Neuronal stem cell (in vitro differentiated cells): Measurements from ENCODE around the gene GUCY1A1.
"Not testable (repeated sequence)": the region's sequence is repeated elsewhere in the genome, so short reads cannot be mapped to it uniquely, and the experiment has no call there.

Experiments used
- DNase-seq: peaks from one replicate; pipeline ENCODE4 v3.0.0-alpha.2; 2013; ENCODE audit warnings: low spot score
- H2AFZ ChIP-seq: one replicate; pipeline ENCODE4 v1.6.1; 2013; ENCODE audit warnings: mild to moderate bottlenecking, low read length, inconsistent platforms
- H2AK5ac ChIP-seq: 2 replicates; pipeline ENCODE4 v1.6.1; 2013; ENCODE audit warnings: low read depth, mild to moderate bottlenecking, inconsistent platforms, low read length, moderate library complexity, mixed read lengths
- H2BK120ac ChIP-seq: 2 replicates; pipeline ENCODE4 v1.6.1; 2013; ENCODE audit warnings: low read depth, mild to moderate bottlenecking, inconsistent platforms, low read length, moderate library complexity, mixed read lengths
- H2BK12ac ChIP-seq: one replicate; pipeline ENCODE4 v1.6.1; 2013; ENCODE audit warnings: low read length, inconsistent platforms
- H2BK15ac ChIP-seq: 2 replicates; pipeline ENCODE4 v1.6.1; 2013; ENCODE audit warnings: mild to moderate bottlenecking, low read length, inconsistent platforms, mixed read lengths
- H2BK5ac ChIP-seq: one replicate; pipeline ENCODE4 v1.6.1; 2013; ENCODE audit warnings: inconsistent platforms, mild to moderate bottlenecking, low read length, moderate library complexity
- H3K14ac ChIP-seq: one replicate; pipeline ENCODE4 v1.6.1; 2013; ENCODE audit warnings: low read length, inconsistent platforms
- H3K18ac ChIP-seq: 2 replicates; pipeline ENCODE4 v1.6.1; 2013; ENCODE audit warnings: low read length, inconsistent platforms
- H3K23ac ChIP-seq: 2 replicates; pipeline ENCODE4 v1.6.1; 2013; ENCODE audit warnings: low read depth, mild to moderate bottlenecking, mixed read lengths, low read length, inconsistent platforms; ENCODE audit not compliant: poor library complexity
- H3K27ac ChIP-seq: replicated peaks from 3 replicates; pipeline ENCODE4 v1.5.1; 2013; ENCODE audit warnings: low read length, inconsistent platforms
- H3K27me3 ChIP-seq, 3 experiments: 2 replicates each; pipeline ENCODE4 v1.6.1; 2013; ENCODE audit warnings: low read length in 3 of 3, mild to moderate bottlenecking in 2 of 3, inconsistent platforms in 1 of 3, low read depth in 1 of 3, mixed read lengths in 1 of 3, moderate library complexity in 1 of 3; ENCODE audit not compliant: control insufficient read depth in 3 of 3, insufficient read depth in 3 of 3
- H3K36me3 ChIP-seq, 2 donors: replicated peaks in 1 of 2; 2 replicates each; pipeline ENCODE4 v1.6.1; 2013; ENCODE audit warnings: low read length in 2 of 2; ENCODE audit not compliant: control insufficient read depth in 2 of 2, insufficient read depth in 2 of 2
- H3K4ac ChIP-seq: 2 replicates; pipeline ENCODE4 v1.6.1; 2013; ENCODE audit warnings: inconsistent platforms, mild to moderate bottlenecking, low read length, moderate library complexity
- H3K4me1 ChIP-seq, 2 donors: 1 replicate in 1 of 2; 2 replicates in 1 of 2; pipeline ENCODE4 v1.6.1; 2013; ENCODE audit warnings: low read length in 2 of 2, low read depth in 1 of 2; ENCODE audit not compliant: control insufficient read depth in 2 of 2, insufficient read depth in 1 of 2
- H3K4me2 ChIP-seq: one replicate; pipeline ENCODE4 v1.6.1; 2013; ENCODE audit warnings: mild to moderate bottlenecking, low read length, inconsistent platforms; ENCODE audit not compliant: insufficient read depth, poor library complexity, severe bottlenecking
- H3K4me3 ChIP-seq, 2 donors: 2 replicates each; pipeline ENCODE4 v1.5.1; 2013; ENCODE audit warnings: low read length in 2 of 2, mild to moderate bottlenecking in 2 of 2, inconsistent platforms in 1 of 2, moderate library complexity in 1 of 2
- H3K79me1 ChIP-seq: one replicate; pipeline ENCODE4 v1.6.1; 2013; ENCODE audit warnings: low read depth, mild to moderate bottlenecking, inconsistent platforms, low read length, moderate library complexity
- H3K9ac ChIP-seq: one replicate; pipeline ENCODE4 v1.6.1; 2013; ENCODE audit warnings: mild to moderate bottlenecking, low read depth, low read length, inconsistent platforms; ENCODE audit not compliant: poor library complexity
- H3K9me3 ChIP-seq, 2 donors: replicated peaks in 1 of 2; 2 replicates each; pipeline versions ENCODE3 to v1.6.1; 2013; ENCODE audit warnings: low read length in 2 of 2, mild to moderate bottlenecking in 2 of 2, inconsistent platforms in 1 of 2, low read depth in 1 of 2, mixed read lengths in 1 of 2, moderate library complexity in 1 of 2; ENCODE audit not compliant: control insufficient read depth in 2 of 2, insufficient read depth in 1 of 2
- H4K8ac ChIP-seq: one replicate; pipeline ENCODE4 v1.6.1; 2013; ENCODE audit warnings: low read depth, mild to moderate bottlenecking, inconsistent platforms, low read length, moderate library complexity
- H4K91ac ChIP-seq: one replicate; pipeline ENCODE4 v1.6.1; 2013; ENCODE audit warnings: low read length, low read depth, mild to moderate bottlenecking, inconsistent platforms; ENCODE audit not compliant: poor library complexity
- WGBS, 2 donors: extraction: QIAGEN DNeasy Blood & Tissue Kit; methylation state at CpG; one replicate each; pipeline ENCODE4 v1.1.7; 2013; ENCODE audit warnings: missing lambda C conversion rate in 2 of 2, mixed read lengths in 1 of 2; ENCODE audit not compliant: insufficient read length in 2 of 2, insufficient replicate concordance in 1 of 2; ENCODE audit errors: extremely low coverage in 2 of 2; 5-methylcytosine and 5-hydroxymethylcytosine counted together

Gene GUCY1A1

GRCh38 chr4:155643087-155643486, 23.6 kb upstream of the GUCY1A1 start:
- H3K27me3 ChIP-seq = no peaks in the 10 kb centered on the region
- no peaks in the 10 kb centered on the region for H3K79me1 ChIP-seq
- no peak overlapping the region for H4K8ac ChIP-seq
- no peak overlapping the region for H2AFZ ChIP-seq
- H3K4me3 ChIP-seq = no peak overlapping the region
- no peak overlapping the region for H3K27ac ChIP-seq
- H3K9ac ChIP-seq = no peak overlapping the region
- H3K18ac ChIP-seq = no peak overlapping the region
- no peak overlapping the region for H3K14ac ChIP-seq
- WGBS, 2 donors = no CpG with 5 or more reads among the region's 1 CpG
- H3K4ac ChIP-seq = no peak overlapping the region
- no peaks in the 10 kb centered on the region for H3K9me3 ChIP-seq
- no peak overlapping the region for H2BK12ac ChIP-seq
- no peaks in the 10 kb centered on the region for H3K36me3 ChIP-seq
- H2BK15ac ChIP-seq = no peak overlapping the region
- H4K91ac ChIP-seq = no peak overlapping the region
- no peak overlapping the region for H2AK5ac ChIP-seq
- no peak overlapping the region for H2BK120ac ChIP-seq
- DNase-seq = no peak
- peaks cover 0 to 2% of the 10 kb centered on the region in 2 donors for H3K4me1 ChIP-seq
- no peak overlapping the region for H3K23ac ChIP-seq
- H2BK5ac ChIP-seq = no peak overlapping the region
- H3K4me2 ChIP-seq = no peak overlapping the region

- Histone ChIP-seq H3K27me3 (no peaks in the 10 kb centered on the region), H3K4me1 (no peaks in the 10 kb centered on the region), H2BK12ac (no peak overlapping the region), H3K4me2 (no peak overlapping the region), H2AFZ (no peak overlapping the region), H2BK120ac (no peak overlapping the region), H2AK5ac (no peak overlapping the region), H3K79me1 (no peaks in the 10 kb centered on the region), H4K8ac (no peak overlapping the region), H3K18ac (no peak overlapping the region), H3K14ac (no peak overlapping the region), H3K4ac (no peak overlapping the region), H3K4me3 (no peak overlapping the region), H3K9me3 (no peaks in the 10 kb centered on the region), H2BK5ac (no peak overlapping the region), H3K23ac (no peak overlapping the region), H4K91ac (no peak overlapping the region), H3K36me3 (no peaks in the 10 kb centered on the region), H2BK15ac (no peak overlapping the region), H3K27ac (no peak overlapping the region), H3K9ac (no peak overlapping the region)
- no CpG with 5 or more reads among the region's 2 CpGs for WGBS, 2 donors
- DNase-seq = no peak
Observed at GRCh38 chr4:155646001-155646400, 20.6 kb upstream of the GUCY1A1 start.

GRCh38 chr4:155650785-155651184, 15.9 kb upstream of the GUCY1A1 start:
- H3K9me3 ChIP-seq, H3K9ac ChIP-seq, H3K4me2 ChIP-seq, H3K4me3 ChIP-seq, H2AK5ac ChIP-seq, H3K4ac ChIP-seq, H3K4me1 ChIP-seq, H3K14ac ChIP-seq, H2BK12ac ChIP-seq, H3K36me3 ChIP-seq, H4K8ac ChIP-seq, H2AFZ ChIP-seq, H3K27me3 ChIP-seq, H2BK120ac ChIP-seq, H3K18ac ChIP-seq, H3K27ac ChIP-seq, H3K23ac ChIP-seq, H3K79me1 ChIP-seq, H2BK5ac ChIP-seq, H2BK15ac ChIP-seq, DNase-seq, H4K91ac ChIP-seq: not testable (repeated sequence)
- no CpG with 5 or more reads among the region's 4 CpGs for WGBS, 2 donors

GRCh38 chr4:155653052-155653451, 13.6 kb upstream of the GUCY1A1 start:
- Histone ChIP-seq H2AFZ (no peak overlapping the region), H3K36me3 (no peaks in the 10 kb centered on the region), H2BK15ac (no peak overlapping the region), H3K9ac (no peak overlapping the region), H3K18ac (no peak overlapping the region), H4K8ac (no peak overlapping the region), H3K79me1 (no peaks in the 10 kb centered on the region), H3K27ac (no peak overlapping the region), H3K4me3 (no peak overlapping the region), H2AK5ac (no peak overlapping the region), H2BK120ac (no peak overlapping the region), H2BK5ac (no peak overlapping the region), H3K4me2 (no peak overlapping the region), H3K4me1 (no peaks in the 10 kb centered on the region), H3K14ac (no peak overlapping the region), H3K4ac (no peak overlapping the region), H3K27me3 (no peaks in the 10 kb centered on the region), H4K91ac (no peak overlapping the region), H3K9me3 (no peaks in the 10 kb centered on the region), H2BK12ac (no peak overlapping the region), H3K23ac (no peak overlapping the region)
- no peak for DNase-seq
